Kidney (tissue), 14 donors: ENCODE data around the gene FAM185A. TPM values are rescaled to one million over a fixed set of nuclear protein-coding genes. Genes with fewer than 3 reads are reported as not detected.

Experiments used
- DNase-seq, 5 donors: peaks; one replicate each; pipeline ENCODE4 v3.0.0-alpha.2; 2013 to 2020
- FAIRE-seq: peaks from 2 replicates; lab custom pipeline; 2012; peaks lifted over from hg19 to GRCh38; lab: Jason Lieb, UNC
- H3K27ac ChIP-seq, 2 donors: one replicate each; pipeline ENCODE4 v1.7.0; 2013; ENCODE audit warnings: low read depth in 2 of 2, low read length in 2 of 2, inconsistent platforms in 1 of 2
- H3K27me3 ChIP-seq: one replicate; pipeline ENCODE4 v1.7.1; 2013; ENCODE audit warnings: low read length, inconsistent platforms; ENCODE audit not compliant: control insufficient read depth, insufficient read depth
- H3K36me3 ChIP-seq, 3 donors: one replicate each; pipeline versions ENCODE4 v1.7.0 to v1.7.1; 2013; ENCODE audit warnings: low read length in 3 of 3, control low read depth in 1 of 3, inconsistent platforms in 1 of 3; ENCODE audit not compliant: insufficient read depth in 3 of 3, control insufficient read depth in 2 of 3
- H3K4me1 ChIP-seq, 3 donors: one replicate each; pipeline versions ENCODE4 v1.7.0 to v1.7.1; 2013; ENCODE audit warnings: low read length in 3 of 3, inconsistent platforms in 1 of 3, low read depth in 1 of 3; ENCODE audit not compliant: control insufficient read depth in 2 of 3, insufficient read depth in 2 of 3
- H3K4me3 ChIP-seq, 3 donors: one replicate each; pipeline versions ENCODE4 v1.7.0 to v1.8.1; 2013; ENCODE audit warnings: low read length in 3 of 3, control low read depth in 1 of 3, inconsistent platforms in 1 of 3
- H3K9ac ChIP-seq, 3 donors: one replicate each; pipeline versions ENCODE4 v1.7.0 to v1.7.1; 2013; ENCODE audit warnings: low read length in 3 of 3, control low read depth in 1 of 3, inconsistent platforms in 1 of 3
- H3K9me3 ChIP-seq, 3 donors: one replicate each; pipeline versions ENCODE4 v1.7.0 to v1.7.1; 2013; ENCODE audit warnings: low read length in 3 of 3, control low read depth in 1 of 3, inconsistent platforms in 1 of 3; ENCODE audit not compliant: control insufficient read depth in 2 of 3, insufficient read depth in 1 of 3
- intact Hi-C: fragments of 100-400 bp; cut with DNase I; formaldehyde crosslinking; loops from one replicate; pipeline ENCODE4 v1.11.1; 2022
- polyA plus RNA-seq: library from polyadenylated mRNA; stranded (reverse); fragments of 350-450 nt; fragmentation: Illumina TruSeq; extraction: RNeasy Lipid Tissue Mini Kit (QIAGEN cat#74804); gene quantifications from one replicate; pipeline ENCODE4 v1.2.3, GENCODE V29; 2014; ENCODE audit warnings: low read depth, low replicate concordance; ENCODE audit not compliant: insufficient read depth
- total RNA-seq: library from RNA; stranded (reverse); fragmentation: NEBNext Ultra II Directional; extraction: Animal tissue kit (Norgen Biotek cat#: 25700); gene quantifications from one replicate; pipeline ENCODE4 v1.2.1, GENCODE V29; 2021
- TF ChIP-seq, protein P1 (sequence below): IDR thresholded peaks from 3 replicates; pipeline ENCODE4 v1.5.1; 2012; ENCODE audit warnings: mild to moderate bottlenecking, moderate library complexity, borderline replicate concordance; ENCODE audit not compliant: insufficient read depth; ENCODE audit errors: extremely low read depth
- donor health status: control.
- donor health status: control.
- donor health status: control.
- donor health status: control.
- donor health status: control.
- donor health status: DM: yes; HTN: yes; CAD: no.
- donor health status: Normal renal cell carcinoma (clear cell type).

FAM185A gene
- total and polyA plus RNA-seq, 2 donors from 2014 or later: 6.5 to 10.4 TPM

DNA sequence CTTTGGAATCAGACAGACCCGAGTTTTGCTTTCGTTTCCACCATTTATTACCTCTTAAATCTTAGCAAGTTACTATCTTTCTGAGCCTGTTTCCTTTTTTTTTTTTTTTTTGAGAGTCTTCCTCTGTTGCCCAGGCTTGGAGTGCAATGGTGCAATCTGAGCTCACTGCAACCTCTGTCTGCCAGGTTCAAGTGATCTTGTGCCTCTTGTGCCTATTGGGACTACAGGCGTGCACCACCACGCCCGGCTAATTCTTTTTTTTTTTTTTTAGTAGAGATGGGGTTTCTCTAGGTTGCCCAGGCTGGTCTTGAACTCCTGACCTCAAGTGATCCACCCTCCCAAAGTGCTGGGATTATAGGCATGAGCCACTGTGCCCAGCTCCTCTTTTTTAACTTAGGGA lies 84.5 kb downstream of the FAM185A start:
- Histone ChIP-seq H3K36me3 (no peaks in the 10 kb centered on the region), H3K27ac (no peak overlapping the region), H3K4me1 (no peaks in the 10 kb centered on the region), H3K4me3 (no peak overlapping the region), H3K9me3 (no peaks in the 10 kb centered on the region), H3K27me3 (no peaks in the 10 kb centered on the region), H3K9ac (no peak overlapping the region)
- intact Hi-C loops: no loop called here
- no peak for DNase-seq
- TF ChIP-seq, protein P1, sequence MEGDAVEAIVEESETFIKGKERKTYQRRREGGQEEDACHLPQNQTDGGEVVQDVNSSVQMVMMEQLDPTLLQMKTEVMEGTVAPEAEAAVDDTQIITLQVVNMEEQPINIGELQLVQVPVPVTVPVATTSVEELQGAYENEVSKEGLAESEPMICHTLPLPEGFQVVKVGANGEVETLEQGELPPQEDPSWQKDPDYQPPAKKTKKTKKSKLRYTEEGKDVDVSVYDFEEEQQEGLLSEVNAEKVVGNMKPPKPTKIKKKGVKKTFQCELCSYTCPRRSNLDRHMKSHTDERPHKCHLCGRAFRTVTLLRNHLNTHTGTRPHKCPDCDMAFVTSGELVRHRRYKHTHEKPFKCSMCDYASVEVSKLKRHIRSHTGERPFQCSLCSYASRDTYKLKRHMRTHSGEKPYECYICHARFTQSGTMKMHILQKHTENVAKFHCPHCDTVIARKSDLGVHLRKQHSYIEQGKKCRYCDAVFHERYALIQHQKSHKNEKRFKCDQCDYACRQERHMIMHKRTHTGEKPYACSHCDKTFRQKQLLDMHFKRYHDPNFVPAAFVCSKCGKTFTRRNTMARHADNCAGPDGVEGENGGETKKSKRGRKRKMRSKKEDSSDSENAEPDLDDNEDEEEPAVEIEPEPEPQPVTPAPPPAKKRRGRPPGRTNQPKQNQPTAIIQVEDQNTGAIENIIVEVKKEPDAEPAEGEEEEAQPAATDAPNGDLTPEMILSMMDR: no peak
- no peak for FAIRE-seq

DNA sequence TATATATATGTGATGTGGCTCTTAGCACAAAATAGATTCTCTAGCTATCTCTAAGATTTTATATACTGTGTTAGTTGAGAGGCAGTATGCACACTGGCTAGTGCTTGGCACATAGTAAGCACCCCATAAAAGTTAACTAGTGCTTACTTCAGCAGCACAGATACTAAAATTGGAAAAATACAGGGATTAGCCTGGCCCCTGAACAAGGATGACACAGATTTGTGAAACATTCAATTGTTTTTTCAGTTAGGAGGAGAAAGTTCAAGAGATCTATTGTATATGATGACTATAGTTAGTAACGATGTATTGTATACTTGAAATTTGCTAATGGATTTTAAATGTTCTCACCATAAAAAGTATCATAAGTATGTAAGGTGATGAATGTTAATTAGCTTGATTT lies 85.7 kb downstream of the FAM185A start:
- H3K9me3 ChIP-seq: no peaks in the 10 kb centered on the region
- no peak for DNase-seq

DNA sequence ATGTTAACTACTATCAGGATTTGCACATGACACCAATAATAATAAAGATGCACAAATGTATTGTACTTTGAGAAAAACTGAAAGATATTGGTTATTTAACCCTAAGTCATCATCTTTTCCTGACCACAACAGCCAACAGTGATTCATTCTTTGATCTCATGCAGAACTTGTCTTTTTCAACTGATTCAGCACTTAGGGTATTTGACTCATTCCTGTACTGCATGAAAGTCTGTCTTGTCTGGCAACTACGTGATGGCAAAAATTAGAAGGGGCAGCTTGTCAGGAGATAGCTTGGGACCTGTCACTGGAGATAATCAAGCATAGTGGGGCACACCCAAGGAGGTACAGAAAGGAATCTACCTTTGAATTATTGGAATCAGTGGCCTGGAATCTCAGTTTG lies 86.2 kb downstream of the FAM185A start:
- FAIRE-seq: no peak
- intact Hi-C loops: no loop called here
- H3K4me3 ChIP-seq: no peak overlapping the region
- H3K27ac ChIP-seq: no peak overlapping the region
- TF ChIP-seq, protein P1: no peak
- no peaks in the 10 kb centered on the region for H3K27me3 ChIP-seq
- no peaks in the 10 kb centered on the region for H3K36me3 ChIP-seq
- H3K9me3 ChIP-seq: no peaks in the 10 kb centered on the region
- no peaks in the 10 kb centered on the region for H3K4me1 ChIP-seq
- no peak overlapping the region for H3K9ac ChIP-seq
- no peak for DNase-seq

More for the DNA sequence above, 85.7 kb downstream of the FAM185A start:
- no peak for FAIRE-seq
- Histone ChIP-seq H3K4me3 (no peak overlapping the region), H3K27me3 (no peaks in the 10 kb centered on the region), H3K9ac (no peak overlapping the region), H3K27ac (no peak overlapping the region), H3K4me1 (no peaks in the 10 kb centered on the region), H3K36me3 (no peaks in the 10 kb centered on the region)
- intact Hi-C loops: no loop called here
- TF ChIP-seq, protein P1: no peak
